Measurements from ENCODE around the gene GFOD1.

- TF ChIP-seq POLR2A (IDR thresholded peaks at IDR 0.05) (no peak), CTCF (IDR thresholded peaks at IDR 0.05) (no peak)
These were observed 7.8 kb upstream of the GFOD1 start for GRCh38 chr6:13495112-13495776.
